Measurements from ENCODE around the gene PLEKHA5.
"Not testable (repeated sequence)": the region's sequence is repeated elsewhere in the genome, so short reads cannot be mapped to it uniquely, and the experiment has no call there.

The PLEKHA5 gene

GRCh38 chr12:19203539-19204506, 74.3 kb downstream of the PLEKHA5 start:
- DNase-seq, result no peak

DNA sequence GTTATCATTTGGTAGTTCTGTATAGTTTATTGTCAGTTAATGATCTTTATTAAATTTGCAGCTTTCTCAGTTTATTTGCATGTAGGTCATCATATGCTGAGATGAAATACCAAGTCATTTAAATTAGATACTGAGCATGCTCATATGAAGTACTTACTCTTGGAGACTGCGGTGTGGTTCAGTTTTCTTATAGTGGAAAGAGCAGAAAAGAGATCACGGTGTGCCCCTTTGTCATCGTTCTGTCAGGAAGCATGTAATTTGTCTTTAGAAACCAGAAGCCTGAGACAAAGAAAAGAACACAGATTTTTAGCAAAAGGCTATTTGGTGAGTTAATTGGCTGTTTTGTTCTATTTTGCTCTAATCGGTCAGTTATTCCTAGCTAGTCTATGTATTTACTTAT, 75.6 kb downstream of the PLEKHA5 start:
- DNase-seq, result no peak

GRCh38 chr12:19206493-19207077, 77.1 kb downstream of the PLEKHA5 start:
- DNase-seq, result no peak

DNA sequence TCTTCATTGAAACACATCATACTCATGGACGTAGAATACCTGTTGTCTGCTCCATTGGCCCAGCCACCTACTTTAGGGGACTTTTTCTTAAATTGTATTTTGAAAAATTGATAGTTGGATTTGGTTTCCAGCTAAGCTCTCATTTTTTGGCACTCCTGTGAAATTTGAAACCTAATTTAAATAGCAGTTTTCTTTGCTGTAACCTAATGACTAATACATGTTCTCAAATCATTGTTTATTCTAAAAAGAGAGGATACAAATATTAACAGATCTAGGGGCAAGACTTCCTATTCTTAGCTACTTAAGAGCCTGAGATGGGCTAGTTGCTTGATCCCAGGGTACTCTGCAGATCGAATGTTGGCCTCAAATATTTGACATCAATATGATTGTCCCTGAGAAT, 78.9 kb downstream of the PLEKHA5 start:
- no peak for DNase-seq

- DNase-seq, result no peak
These were observed 80.1 kb downstream of the PLEKHA5 start for GRCh38 chr12:19209661-19210060.

- DNase-seq, result no peak
These were observed 82.3 kb downstream of the PLEKHA5 start for GRCh38 chr12:19211802-19212201.

DNA sequence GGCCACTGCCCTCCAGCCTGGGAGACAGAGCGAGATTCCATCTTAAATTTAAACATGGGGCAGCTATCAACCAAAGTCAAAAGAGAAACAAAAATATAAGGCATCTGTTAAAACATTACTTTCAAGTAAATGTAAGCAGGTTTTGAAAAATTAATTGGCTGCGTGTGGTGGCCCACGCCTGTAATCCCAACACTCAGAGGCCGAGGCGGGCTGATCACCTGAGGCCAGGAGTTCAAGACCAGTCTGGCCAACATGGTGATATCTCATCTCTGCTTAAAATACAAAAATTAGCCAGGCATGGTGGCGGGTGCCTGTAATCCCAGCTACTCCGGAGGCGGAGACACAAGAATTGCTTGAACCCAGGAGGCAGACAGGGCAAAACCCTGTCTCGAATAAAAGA, 82.7 kb downstream of the PLEKHA5 start:
- DNase-seq, result no peak

- no peak for DNase-seq
These were observed 84.5 kb downstream of the PLEKHA5 start for GRCh38 chr12:19214020-19214419.

DNA sequence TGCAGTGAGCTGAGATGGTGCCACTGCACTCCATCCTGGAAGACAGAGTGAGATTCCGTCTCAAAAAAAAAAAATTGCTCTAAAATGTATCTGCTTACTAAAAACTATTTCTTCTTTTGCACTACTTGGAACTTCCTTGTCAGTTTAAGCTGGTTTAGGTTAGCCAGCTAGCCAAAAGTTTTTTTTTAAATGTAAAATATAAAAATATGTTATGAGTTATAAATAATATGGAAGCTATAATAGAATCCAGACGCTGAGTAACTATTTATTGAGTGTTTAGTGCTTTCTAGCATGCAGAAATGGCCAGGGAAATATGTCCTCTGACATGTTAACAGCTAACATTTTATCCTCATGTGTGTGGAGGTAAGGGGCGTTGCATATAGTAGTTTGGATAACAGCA, 85.6 kb downstream of the PLEKHA5 start:
- no peak for DNase-seq

DNA sequence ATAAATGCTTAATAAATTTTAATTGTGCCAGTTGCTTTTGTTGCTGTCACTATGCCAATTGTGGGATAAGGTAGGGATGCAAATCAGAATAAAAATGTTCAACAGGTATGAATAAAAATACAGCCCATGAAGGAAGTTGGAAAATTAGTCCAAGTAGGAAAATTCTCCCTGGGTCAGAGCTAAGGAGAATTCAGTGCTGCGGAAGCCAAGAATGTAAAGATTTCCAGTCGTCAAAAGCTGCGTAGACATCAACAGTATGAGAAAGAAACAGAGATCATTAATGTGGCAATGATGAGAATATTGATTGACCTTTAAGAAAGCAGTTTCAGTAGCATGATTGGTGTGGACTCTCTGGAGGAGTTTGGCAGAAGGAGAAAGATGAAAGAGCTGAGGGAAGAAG, 87.9 kb downstream of the PLEKHA5 start:
- DNase-seq, result no peak

DNA sequence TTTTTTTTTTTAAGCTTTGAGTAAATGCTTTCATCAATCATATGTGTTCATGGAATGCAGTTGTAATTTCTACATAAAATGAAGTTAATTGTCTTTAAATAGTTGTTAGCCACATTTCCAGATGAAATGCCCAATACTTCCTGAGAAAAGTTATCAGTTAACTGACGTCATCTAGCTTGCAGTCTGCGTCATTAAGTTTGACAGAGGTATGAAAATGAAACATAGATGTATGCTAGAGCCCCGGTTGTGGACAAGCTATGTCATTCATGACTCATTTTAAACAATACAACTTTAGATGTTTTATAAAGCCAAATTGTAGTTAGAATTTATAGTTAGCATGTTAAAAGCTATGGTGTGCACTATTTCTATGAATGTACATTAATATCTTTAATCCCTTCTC, 90.7 kb downstream of the PLEKHA5 start:
- DNase-seq, result no peak

DNA sequence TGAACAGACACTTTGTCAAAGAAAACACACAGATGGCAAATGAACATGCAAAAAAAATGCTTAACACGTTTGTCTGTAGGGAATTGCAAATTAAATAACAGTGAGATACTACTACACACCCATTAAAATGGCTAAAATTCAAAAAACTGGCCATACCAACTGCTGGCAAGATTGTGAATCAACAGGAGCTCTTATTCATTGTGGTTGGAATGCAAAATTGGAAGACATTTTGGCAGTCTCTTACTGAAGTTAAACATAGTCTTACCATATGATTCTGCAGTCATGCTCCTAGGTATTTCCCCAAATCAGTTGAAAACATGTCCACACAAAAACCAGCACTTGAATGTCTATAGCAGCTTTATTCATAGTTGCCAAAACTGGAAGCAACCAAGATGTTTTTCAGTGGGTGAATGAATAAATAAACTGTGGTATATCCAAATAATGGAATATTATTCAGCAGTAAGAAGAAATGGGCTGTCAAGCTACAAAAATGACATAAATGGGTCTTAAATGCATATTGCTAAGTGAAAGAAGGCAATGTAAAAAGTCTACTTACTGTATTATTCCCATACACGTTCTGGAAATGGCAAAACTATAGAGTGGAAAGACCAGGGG, 91.4 kb downstream of the PLEKHA5 start:
- no peak for DNase-seq

- no peak for DNase-seq
These were observed 93.0 kb downstream of the PLEKHA5 start for GRCh38 chr12:19222558-19222957.

DNA sequence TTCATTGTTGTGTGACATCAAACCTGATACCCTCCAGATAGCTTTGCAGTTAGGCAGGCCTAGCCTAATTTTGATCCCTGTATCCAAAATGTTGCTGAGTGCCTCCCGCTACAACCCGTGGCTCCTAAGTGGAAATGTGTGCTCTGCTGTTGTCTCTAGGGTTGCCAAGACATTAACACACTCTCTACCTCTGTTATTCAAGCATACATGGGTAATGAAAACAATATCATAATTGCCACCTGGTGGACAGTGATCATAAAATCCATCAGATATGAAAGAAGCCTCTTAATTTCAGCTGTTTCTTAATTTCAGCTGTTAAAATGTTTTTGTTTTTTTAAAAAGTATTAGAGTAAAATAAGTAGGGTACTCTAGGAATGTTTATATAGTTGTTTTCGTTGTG, 93.5 kb downstream of the PLEKHA5 start:
- DNase-seq, result no peak

DNA sequence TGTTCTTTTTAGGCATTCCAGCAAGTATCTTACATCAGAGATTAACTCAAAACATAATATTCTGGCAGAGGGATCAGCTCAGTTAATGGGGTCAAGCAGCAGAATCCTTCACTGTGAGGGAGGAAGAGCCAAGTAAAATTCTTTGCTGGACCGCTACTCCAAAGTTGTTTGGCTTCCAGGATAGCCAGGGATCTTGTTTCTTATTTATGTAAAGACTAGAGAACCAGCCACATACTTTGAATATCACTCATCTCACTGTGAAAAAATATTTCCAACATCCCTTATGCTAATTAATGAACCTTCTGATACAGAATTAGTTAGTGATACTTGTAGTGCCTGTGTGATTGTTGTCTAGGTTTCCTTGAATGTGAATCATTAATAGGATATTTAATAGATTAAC, 94.2 kb downstream of the PLEKHA5 start:
- no peak for DNase-seq

DNA sequence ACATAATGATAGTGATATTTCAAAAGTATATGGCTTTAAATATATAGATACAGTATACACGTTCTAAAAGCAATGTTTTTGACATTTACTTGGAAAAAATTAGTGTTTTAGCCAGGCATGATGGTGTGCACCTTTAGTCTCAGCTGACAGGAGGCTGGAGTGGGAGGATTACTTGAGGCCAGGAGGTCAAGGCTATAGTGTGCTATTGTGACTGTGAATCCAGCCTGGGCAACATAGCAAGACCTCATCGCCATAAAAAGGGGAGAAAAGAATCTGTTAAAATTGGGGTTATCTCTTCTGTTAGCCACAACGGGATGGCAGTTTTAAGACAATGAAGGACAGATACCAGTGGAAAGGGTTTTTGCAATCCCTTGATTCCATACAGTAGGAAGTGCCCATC, 95.2 kb downstream of the PLEKHA5 start:
- no peak for DNase-seq

DNA sequence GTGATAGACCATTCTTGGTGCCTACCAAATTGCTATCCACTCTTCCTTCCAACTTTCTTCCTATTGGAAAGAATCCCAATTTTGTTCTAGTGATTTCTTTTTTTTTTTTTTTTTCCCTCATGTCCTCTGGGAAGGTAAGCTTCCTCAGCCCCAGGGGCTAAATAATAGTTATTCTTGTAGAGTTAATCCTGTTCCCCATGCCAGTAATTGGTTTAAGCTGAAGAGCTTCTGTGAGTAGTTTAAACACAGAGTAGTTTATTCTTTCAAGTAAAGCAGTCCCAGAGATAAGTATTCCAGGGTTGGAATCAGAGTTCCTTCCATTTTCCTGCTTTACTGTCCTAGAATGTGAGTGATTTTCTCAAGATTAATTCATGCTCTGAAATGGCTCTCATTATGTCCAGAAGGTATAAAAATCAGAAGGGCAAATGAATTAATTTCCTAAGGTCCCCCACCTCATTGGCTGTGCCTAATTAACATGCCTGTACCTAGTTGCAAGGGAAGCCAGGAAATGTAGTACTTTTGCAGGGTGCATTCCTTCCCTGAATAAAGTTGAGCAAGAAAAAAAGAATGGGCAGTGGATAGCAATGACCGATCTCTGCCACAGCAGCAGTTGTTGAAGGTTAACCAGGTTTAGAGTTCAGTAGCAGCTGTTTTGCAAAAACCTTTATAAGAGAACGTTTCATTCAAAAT, 97.8 kb downstream of the PLEKHA5 start:
- DNase-seq, result no peak

DNA sequence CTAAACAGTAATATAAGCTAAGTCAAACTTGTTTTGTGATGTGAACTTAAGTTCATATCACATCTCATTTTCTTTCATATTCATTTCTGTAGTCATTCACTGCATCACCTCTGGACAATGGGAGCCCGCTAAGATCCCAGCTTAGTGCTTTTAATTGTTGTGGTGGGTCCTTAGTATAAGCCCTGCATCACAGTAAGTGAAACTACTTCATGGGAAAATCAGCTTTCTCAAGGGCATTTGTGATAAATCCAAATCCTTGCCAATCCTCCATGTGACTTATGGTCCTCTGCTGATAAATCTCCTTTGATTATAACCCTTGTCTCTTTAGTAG, 98.3 kb downstream of the PLEKHA5 start:
- DNase-seq, result no peak

GRCh38 chr12:19229021-19229420, 99.5 kb downstream of the PLEKHA5 start:
- not testable (repeated sequence) for DNase-seq

GRCh38 chr12:19230299-19230866, 100.8 kb downstream of the PLEKHA5 start:
- DNase-seq, result no peak

DNA sequence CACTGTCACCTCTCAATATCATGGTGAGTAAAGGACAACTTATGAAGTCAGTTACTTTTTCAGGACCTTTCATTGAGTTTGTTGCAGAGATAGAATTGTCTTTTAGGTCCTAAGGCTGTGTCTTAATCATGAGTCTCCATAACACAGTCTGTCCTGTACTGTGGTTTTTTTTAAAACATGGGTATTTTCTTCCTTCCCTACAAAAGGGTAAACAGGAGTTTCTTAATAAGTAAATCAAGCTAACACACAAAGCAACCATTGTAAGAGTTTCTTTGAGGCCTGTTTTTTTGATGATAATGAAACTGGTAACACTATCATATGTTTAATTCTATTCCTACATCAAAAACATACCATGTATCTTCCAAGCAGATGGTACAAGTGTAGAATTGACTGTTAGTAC, 101.4 kb downstream of the PLEKHA5 start:
- no peak for DNase-seq

DNA sequence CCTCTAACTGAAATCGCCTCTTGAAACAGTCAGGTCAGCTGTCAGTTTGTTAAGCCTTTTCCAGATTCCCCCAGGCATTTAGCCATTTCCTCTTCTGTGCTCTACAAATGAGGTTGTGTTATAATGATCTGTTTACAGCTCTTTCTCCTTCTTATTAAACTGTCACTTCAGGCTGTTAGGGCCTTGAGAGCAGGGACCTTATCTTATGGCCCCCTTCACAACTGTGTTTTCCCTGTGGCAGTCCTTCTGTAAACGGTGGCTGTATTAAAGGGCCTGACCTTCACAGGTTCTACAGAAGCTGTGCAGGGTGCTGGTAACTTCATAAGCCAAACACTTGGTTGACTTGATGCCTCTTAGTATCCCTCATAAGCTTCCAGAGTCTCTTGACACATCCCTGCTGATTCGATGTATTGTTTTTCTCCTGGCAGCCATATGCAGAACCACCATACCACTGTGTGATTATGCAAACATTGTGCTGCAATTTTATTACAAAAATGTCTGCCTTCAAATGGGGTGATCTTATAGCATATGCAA, 104.7 kb downstream of the PLEKHA5 start:
- no peak for DNase-seq
